ENCODE results near the gene TUBB2B.
"Not testable (repeated sequence)": the region's sequence is repeated elsewhere in the genome, so short reads cannot be mapped to it uniquely, and the experiment has no call there.

TUBB2B gene

GRCh38 chr6:3196770-3197169, 30.7 kb downstream of the TUBB2B start:
- DNase-seq (ENCODE audit: low read depth, low spot score) = no peak
- no peak overlapping the region for H3K4me3 ChIP-seq (ENCODE audit: low read length)

GRCh38 chr6:3195695-3196497, 31.6 kb downstream of the TUBB2B start:
- no peak overlapping the region for H3K4me3 ChIP-seq (ENCODE audit: low read length)
- no peak for DNase-seq (ENCODE audit: low read depth, low spot score)

GRCh38 chr6:3195420-3195694, 32.1 kb downstream of the TUBB2B start:
- DNase-seq (ENCODE audit: low read depth, low spot score) = no peak
- no peak overlapping the region for H3K4me3 ChIP-seq (ENCODE audit: low read length)

- no peak overlapping the region for H3K4me3 ChIP-seq (ENCODE audit: low read length)
- DNase-seq (ENCODE audit: low read depth, low spot score) = no peak
These were observed 32.7 kb downstream of the TUBB2B start for GRCh38 chr6:3194535-3195419.

- DNase-seq (ENCODE audit: low read depth, low spot score) = no peak
These were observed 34.2 kb downstream of the TUBB2B start for GRCh38 chr6:3193102-3193849.

GRCh38 chr6:3190779-3191178, 36.7 kb downstream of the TUBB2B start:
- no peak overlapping the region for H3K4me3 ChIP-seq (ENCODE audit: low read length)

More at GRCh38 chr6:3193102-3193849, 34.2 kb downstream of the TUBB2B start:
- no peak overlapping the region for H3K4me3 ChIP-seq (ENCODE audit: low read length)

GRCh38 chr6:3190056-3190455, 37.4 kb downstream of the TUBB2B start:
- no peak for DNase-seq (ENCODE audit: low read depth, low spot score)
- no peak overlapping the region for H3K4me3 ChIP-seq (ENCODE audit: low read length)

More at GRCh38 chr6:3190779-3191178, 36.7 kb downstream of the TUBB2B start:
- no peak for DNase-seq (ENCODE audit: low read depth, low spot score)

- not testable (repeated sequence) for DNase-seq (ENCODE audit: low read depth, low spot score); H3K4me3 ChIP-seq (ENCODE audit: low read length)
These were observed 38.3 kb downstream of the TUBB2B start for GRCh38 chr6:3189192-3189591.

GRCh38 chr6:3188262-3188661, 39.2 kb downstream of the TUBB2B start:
- no peak overlapping the region for H3K4me3 ChIP-seq (ENCODE audit: low read length)
- DNase-seq (ENCODE audit: low read depth, low spot score) = no peak

- no peak for DNase-seq (ENCODE audit: low read depth, low spot score)
- no peak overlapping the region for H3K4me3 ChIP-seq (ENCODE audit: low read length)
These were observed 40.5 kb downstream of the TUBB2B start for GRCh38 chr6:3186974-3187382.

GRCh38 chr6:3183066-3183465, 44.4 kb downstream of the TUBB2B start:
- H3K4me3 ChIP-seq (ENCODE audit: low read length) = no peak overlapping the region
- no peak for DNase-seq (ENCODE audit: low read depth, low spot score)

GRCh38 chr6:3181105-3181504, 46.3 kb downstream of the TUBB2B start:
- DNase-seq (ENCODE audit: low read depth, low spot score) = no peak
- H3K4me3 ChIP-seq (ENCODE audit: low read length) = no peak overlapping the region

- not testable (repeated sequence) for DNase-seq (ENCODE audit: low read depth, low spot score); H3K4me3 ChIP-seq (ENCODE audit: low read length)
These were observed 47.5 kb downstream of the TUBB2B start for GRCh38 chr6:3179945-3180344.

- DNase-seq (ENCODE audit: low read depth, low spot score); H3K4me3 ChIP-seq (ENCODE audit: low read length): not testable (repeated sequence)
These were observed 48.8 kb downstream of the TUBB2B start for GRCh38 chr6:3178666-3179065.

- H3K4me3 ChIP-seq (ENCODE audit: low read length) = no peak overlapping the region
- no peak for DNase-seq (ENCODE audit: low read depth, low spot score)
These were observed 50.7 kb downstream of the TUBB2B start for GRCh38 chr6:3176562-3177355.

GRCh38 chr6:3175715-3176402, 51.6 kb downstream of the TUBB2B start:
- no peak overlapping the region for H3K4me3 ChIP-seq (ENCODE audit: low read length)
- DNase-seq (ENCODE audit: low read depth, low spot score) = no peak
